HepG2 (cell line): ENCODE measurements around the gene TIGAR. TPM values are rescaled to one million over a fixed set of nuclear protein-coding genes. Genes with fewer than 3 reads are reported as not detected.

ENCODE experiments used
- GATAD1 ChIP-seq: IDR thresholded peaks from 2 replicates; pipeline ENCODE4 v1.6.1; 2016; ENCODE audit warnings: missing genetic modification reagents, missing compliant biosample characterization
- KAT8 ChIP-seq: IDR thresholded peaks from 2 replicates; pipeline ENCODE4 v1.6.1; 2016; ENCODE audit warnings: missing genetic modification reagents, missing compliant biosample characterization
- MAF1 ChIP-seq: sonication (generic); formaldehyde crosslinking; IDR thresholded peaks from 2 replicates; pipeline ENCODE4 v1.5.0; 2020; ENCODE audit warnings: missing genetic modification reagents, borderline replicate concordance
- NR2F1 ChIP-seq, 2 experiments: fragments of 450-650 bp in 1 of 2; formaldehyde crosslinking in 1 of 2; IDR thresholded peaks; 2 replicates each; pipeline versions ENCODE4 v1.5.0 to v1.6.1; 2016 to 2020; ENCODE audit warnings: mild to moderate bottlenecking in 1 of 2, missing compliant biosample characterization in 1 of 2, missing genetic modification reagents in 1 of 2, moderate library complexity in 1 of 2
- REPIN1 ChIP-seq: sonication (generic); formaldehyde crosslinking; IDR thresholded peaks from 2 replicates; pipeline ENCODE4 v1.8.0; 2022; ENCODE audit warnings: missing genetic modification reagents, low read depth, mild to moderate bottlenecking, borderline replicate concordance
- RFX3 ChIP-seq: IDR thresholded peaks from 2 replicates; pipeline ENCODE4 v1.6.1; 2016; ENCODE audit warnings: missing biosample characterization, missing genetic modification reagents
- ZFP36L1 ChIP-seq: sonication (generic); formaldehyde crosslinking; IDR thresholded peaks from 2 replicates; pipeline ENCODE4 v1.8.0; 2022; ENCODE audit warnings: mild to moderate bottlenecking, missing genetic modification reagents, moderate library complexity
- ZFX ChIP-seq: sonication (generic); formaldehyde crosslinking; IDR thresholded peaks from 2 replicates; pipeline ENCODE4 v1.4.0; 2020; ENCODE audit warnings: mild to moderate bottlenecking, low read depth, missing genetic modification reagents, moderate library complexity
- ZNF10 ChIP-seq: sonication (generic); formaldehyde crosslinking; IDR thresholded peaks from 2 replicates; pipeline ENCODE4 v1.4.0; 2020; ENCODE audit warnings: mild to moderate bottlenecking, low read depth, missing genetic modification reagents, borderline replicate concordance
- ZNF496 ChIP-seq: sonication (generic); formaldehyde crosslinking; IDR thresholded peaks from 2 replicates; pipeline ENCODE4 v1.8.1; 2023; ENCODE audit warnings: mild to moderate bottlenecking, moderate library complexity, missing genetic modification reagents; ENCODE audit not compliant: insufficient replicate concordance
- ZNF557 ChIP-seq: sonication (generic); formaldehyde crosslinking; IDR thresholded peaks from 2 replicates; pipeline ENCODE4 v1.4.0; 2020; ENCODE audit warnings: missing genetic modification reagents
- ZNF570 ChIP-seq: sonication (generic); formaldehyde crosslinking; IDR thresholded peaks from 2 replicates; pipeline ENCODE4 v1.4.0; 2020; ENCODE audit warnings: mild to moderate bottlenecking, missing genetic modification reagents, borderline replicate concordance
- polyA plus RNA-seq, 8 experiments: library from polyadenylated mRNA; depleted of rRNA in 3 of 8; stranded (reverse) in 7 of 8; unstranded in 1 of 8; fragments of >200 nt; fragmentation: Illumina TruSeq in 4 of 8; extraction: Trizol in 4 of 8; gene quantifications; 2 replicates each; pipeline versions ENCODE4 v1.2.1 to v1.2.3, GENCODE V29; 2011 to 2016; ENCODE audit warnings: low read depth in 4 of 8, missing spikeins in 1 of 8, mixed read lengths in 1 of 8; ENCODE audit not compliant: insufficient read depth in 1 of 8
- total RNA-seq, 5 experiments: library from RNA; depleted of rRNA; stranded (reverse); fragments of >200 nt; fragmentation: Illumina TruSeq; extraction: Trizol; gene quantifications; 2 replicates each; pipeline ENCODE4 v1.2.3, GENCODE V29; 2016; ENCODE audit warnings: low read depth in 1 of 5
- TF ChIP-seq, protein P1 (sequence below): IDR thresholded peaks from 2 replicates; pipeline ENCODE4 v1.6.1; 2016; ENCODE audit warnings: low read depth, missing genetic modification reagents, missing compliant biosample characterization
- TF ChIP-seq, protein P2 (sequence below): sonication (generic); formaldehyde crosslinking; IDR thresholded peaks from 2 replicates; pipeline ENCODE4 v1.4.0; 2020; ENCODE audit warnings: missing genetic modification reagents
- TF ChIP-seq, protein P3 (sequence below): sonication (generic); formaldehyde crosslinking; IDR thresholded peaks from 2 replicates; pipeline ENCODE4 v1.8.1; 2023; ENCODE audit warnings: missing genetic modification reagents, mild to moderate bottlenecking, borderline replicate concordance
- TF ChIP-seq, protein P4 (sequence below): IDR thresholded peaks from 2 replicates; pipeline ENCODE4 v1.6.1; 2016; ENCODE audit warnings: control low read depth
- TF ChIP-seq, protein P5 (sequence below): IDR thresholded peaks from 2 replicates; pipeline ENCODE4 v1.6.1; 2016; ENCODE audit warnings: missing genetic modification reagents, missing compliant biosample characterization

The TIGAR gene
- total and polyA plus RNA-seq, 2 of the 13 experiments (the other 11 are each of a cell fraction or from before 2014, with no cell fraction given): 2.6 to 21.8 TPM

DNA sequence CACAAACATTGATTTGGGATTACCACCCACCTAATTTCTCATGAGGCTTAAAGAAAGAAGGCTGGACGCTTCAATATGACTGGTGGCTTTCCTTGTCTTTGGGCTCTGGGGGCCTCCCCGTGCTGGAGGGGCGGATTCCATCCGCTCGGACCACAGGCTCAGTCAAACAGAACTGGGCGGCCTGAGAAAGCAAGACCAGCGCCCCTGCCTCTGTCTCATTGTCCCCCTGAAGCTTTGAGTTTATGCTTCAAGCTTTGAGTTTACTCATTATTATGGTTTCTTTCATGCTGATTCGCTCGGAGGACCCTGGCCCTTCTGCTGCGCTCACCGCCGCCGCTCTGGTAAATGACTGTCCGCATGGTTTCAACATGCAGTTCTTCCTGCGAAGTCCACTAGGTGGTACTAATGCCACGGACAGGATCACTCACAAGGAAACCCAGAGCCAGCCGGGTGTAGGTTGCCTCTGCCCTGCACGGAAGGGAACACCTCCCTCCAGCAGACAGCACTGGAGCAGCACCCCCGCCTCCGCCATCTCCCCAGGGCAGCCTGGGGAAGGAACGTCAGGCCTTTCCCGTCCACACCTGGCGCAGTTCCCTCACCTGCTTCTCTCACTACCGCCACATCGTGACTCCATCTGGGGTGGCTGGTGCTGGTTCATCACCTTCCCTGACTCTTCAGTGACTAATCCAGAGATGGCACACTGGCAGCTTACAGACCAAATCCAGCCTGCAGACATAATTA is 13.2 kb upstream of the TIGAR start (continued):
- TF ChIP-seq, protein P1, sequence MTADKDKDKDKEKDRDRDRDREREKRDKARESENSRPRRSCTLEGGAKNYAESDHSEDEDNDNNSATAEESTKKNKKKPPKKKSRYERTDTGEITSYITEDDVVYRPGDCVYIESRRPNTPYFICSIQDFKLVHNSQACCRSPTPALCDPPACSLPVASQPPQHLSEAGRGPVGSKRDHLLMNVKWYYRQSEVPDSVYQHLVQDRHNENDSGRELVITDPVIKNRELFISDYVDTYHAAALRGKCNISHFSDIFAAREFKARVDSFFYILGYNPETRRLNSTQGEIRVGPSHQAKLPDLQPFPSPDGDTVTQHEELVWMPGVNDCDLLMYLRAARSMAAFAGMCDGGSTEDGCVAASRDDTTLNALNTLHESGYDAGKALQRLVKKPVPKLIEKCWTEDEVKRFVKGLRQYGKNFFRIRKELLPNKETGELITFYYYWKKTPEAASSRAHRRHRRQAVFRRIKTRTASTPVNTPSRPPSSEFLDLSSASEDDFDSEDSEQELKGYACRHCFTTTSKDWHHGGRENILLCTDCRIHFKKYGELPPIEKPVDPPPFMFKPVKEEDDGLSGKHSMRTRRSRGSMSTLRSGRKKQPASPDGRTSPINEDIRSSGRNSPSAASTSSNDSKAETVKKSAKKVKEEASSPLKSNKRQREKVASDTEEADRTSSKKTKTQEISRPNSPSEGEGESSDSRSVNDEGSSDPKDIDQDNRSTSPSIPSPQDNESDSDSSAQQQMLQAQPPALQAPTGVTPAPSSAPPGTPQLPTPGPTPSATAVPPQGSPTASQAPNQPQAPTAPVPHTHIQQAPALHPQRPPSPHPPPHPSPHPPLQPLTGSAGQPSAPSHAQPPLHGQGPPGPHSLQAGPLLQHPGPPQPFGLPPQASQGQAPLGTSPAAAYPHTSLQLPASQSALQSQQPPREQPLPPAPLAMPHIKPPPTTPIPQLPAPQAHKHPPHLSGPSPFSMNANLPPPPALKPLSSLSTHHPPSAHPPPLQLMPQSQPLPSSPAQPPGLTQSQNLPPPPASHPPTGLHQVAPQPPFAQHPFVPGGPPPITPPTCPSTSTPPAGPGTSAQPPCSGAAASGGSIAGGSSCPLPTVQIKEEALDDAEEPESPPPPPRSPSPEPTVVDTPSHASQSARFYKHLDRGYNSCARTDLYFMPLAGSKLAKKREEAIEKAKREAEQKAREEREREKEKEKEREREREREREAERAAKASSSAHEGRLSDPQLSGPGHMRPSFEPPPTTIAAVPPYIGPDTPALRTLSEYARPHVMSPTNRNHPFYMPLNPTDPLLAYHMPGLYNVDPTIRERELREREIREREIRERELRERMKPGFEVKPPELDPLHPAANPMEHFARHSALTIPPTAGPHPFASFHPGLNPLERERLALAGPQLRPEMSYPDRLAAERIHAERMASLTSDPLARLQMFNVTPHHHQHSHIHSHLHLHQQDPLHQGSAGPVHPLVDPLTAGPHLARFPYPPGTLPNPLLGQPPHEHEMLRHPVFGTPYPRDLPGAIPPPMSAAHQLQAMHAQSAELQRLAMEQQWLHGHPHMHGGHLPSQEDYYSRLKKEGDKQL (CRISPR knock-in tag): no peak
- no peak for TF ChIP-seq MAF1 (CRISPR knock-in tag)
- TF ChIP-seq ZNF496: no peak
- no peak for TF ChIP-seq RFX3 (CRISPR knock-in tag)
- TF ChIP-seq REPIN1 (CRISPR knock-in tag): peak; percentile 60; the same call in 1 of the 2 replicates
- TF ChIP-seq, protein P2, sequence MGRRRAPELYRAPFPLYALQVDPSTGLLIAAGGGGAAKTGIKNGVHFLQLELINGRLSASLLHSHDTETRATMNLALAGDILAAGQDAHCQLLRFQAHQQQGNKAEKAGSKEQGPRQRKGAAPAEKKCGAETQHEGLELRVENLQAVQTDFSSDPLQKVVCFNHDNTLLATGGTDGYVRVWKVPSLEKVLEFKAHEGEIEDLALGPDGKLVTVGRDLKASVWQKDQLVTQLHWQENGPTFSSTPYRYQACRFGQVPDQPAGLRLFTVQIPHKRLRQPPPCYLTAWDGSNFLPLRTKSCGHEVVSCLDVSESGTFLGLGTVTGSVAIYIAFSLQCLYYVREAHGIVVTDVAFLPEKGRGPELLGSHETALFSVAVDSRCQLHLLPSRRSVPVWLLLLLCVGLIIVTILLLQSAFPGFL: no peak
- TF ChIP-seq ZNF10 (CRISPR knock-in tag): no peak
- TF ChIP-seq, protein P3, sequence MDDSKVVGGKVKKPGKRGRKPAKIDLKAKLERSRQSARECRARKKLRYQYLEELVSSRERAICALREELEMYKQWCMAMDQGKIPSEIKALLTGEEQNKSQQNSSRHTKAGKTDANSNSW: no peak
- TF ChIP-seq, protein P4, sequence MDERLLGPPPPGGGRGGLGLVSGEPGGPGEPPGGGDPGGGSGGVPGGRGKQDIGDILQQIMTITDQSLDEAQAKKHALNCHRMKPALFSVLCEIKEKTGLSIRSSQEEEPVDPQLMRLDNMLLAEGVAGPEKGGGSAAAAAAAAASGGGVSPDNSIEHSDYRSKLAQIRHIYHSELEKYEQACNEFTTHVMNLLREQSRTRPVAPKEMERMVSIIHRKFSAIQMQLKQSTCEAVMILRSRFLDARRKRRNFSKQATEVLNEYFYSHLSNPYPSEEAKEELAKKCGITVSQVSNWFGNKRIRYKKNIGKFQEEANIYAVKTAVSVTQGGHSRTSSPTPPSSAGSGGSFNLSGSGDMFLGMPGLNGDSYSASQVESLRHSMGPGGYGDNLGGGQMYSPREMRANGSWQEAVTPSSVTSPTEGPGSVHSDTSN: no peak
- TF ChIP-seq ZNF570: no peak
- TF ChIP-seq, protein P5, sequence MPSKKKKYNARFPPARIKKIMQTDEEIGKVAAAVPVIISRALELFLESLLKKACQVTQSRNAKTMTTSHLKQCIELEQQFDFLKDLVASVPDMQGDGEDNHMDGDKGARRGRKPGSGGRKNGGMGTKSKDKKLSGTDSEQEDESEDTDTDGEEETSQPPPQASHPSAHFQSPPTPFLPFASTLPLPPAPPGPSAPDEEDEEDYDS: no peak
- TF ChIP-seq NR2F1 (CRISPR knock-in tag; IDR thresholded peaks at IDR 0.05): no peak
- peak; percentile 49; the same call in 1 of the 2 replicates for TF ChIP-seq GATAD1 (CRISPR knock-in tag)
- no peak for TF ChIP-seq KAT8 (CRISPR knock-in tag)
- TF ChIP-seq ZNF557 (CRISPR knock-in tag): no peak
- no peak; the same call in 1 of the 2 replicates for TF ChIP-seq ZFX (CRISPR knock-in tag)
- no peak for TF ChIP-seq ZFP36L1 (CRISPR knock-in tag)
